ENCODE data around the gene MASP1.

DNA sequence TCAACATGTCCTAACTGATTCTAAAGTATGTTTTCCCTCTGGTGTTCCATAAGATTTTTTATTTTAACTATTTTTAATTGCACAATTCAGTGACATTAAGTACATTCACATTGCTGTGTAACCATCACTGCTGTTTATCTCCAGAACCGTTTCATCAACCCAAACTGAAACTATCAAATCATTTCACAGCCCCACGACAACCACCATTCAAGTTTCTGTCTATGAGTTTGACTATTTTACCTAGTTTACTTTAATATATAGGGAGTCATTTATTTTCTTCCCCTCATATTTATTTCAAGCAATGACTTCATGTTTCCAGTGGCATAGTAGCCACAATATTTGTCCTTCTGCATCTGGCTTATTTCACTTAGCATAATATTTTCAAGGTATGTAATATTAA lies 85.9 kb downstream of the MASP1 start:
- TF ChIP-seq, protein P1, sequence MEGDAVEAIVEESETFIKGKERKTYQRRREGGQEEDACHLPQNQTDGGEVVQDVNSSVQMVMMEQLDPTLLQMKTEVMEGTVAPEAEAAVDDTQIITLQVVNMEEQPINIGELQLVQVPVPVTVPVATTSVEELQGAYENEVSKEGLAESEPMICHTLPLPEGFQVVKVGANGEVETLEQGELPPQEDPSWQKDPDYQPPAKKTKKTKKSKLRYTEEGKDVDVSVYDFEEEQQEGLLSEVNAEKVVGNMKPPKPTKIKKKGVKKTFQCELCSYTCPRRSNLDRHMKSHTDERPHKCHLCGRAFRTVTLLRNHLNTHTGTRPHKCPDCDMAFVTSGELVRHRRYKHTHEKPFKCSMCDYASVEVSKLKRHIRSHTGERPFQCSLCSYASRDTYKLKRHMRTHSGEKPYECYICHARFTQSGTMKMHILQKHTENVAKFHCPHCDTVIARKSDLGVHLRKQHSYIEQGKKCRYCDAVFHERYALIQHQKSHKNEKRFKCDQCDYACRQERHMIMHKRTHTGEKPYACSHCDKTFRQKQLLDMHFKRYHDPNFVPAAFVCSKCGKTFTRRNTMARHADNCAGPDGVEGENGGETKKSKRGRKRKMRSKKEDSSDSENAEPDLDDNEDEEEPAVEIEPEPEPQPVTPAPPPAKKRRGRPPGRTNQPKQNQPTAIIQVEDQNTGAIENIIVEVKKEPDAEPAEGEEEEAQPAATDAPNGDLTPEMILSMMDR (IDR thresholded peaks at IDR 0.05) = no peak
- TF ChIP-seq, protein P2, sequence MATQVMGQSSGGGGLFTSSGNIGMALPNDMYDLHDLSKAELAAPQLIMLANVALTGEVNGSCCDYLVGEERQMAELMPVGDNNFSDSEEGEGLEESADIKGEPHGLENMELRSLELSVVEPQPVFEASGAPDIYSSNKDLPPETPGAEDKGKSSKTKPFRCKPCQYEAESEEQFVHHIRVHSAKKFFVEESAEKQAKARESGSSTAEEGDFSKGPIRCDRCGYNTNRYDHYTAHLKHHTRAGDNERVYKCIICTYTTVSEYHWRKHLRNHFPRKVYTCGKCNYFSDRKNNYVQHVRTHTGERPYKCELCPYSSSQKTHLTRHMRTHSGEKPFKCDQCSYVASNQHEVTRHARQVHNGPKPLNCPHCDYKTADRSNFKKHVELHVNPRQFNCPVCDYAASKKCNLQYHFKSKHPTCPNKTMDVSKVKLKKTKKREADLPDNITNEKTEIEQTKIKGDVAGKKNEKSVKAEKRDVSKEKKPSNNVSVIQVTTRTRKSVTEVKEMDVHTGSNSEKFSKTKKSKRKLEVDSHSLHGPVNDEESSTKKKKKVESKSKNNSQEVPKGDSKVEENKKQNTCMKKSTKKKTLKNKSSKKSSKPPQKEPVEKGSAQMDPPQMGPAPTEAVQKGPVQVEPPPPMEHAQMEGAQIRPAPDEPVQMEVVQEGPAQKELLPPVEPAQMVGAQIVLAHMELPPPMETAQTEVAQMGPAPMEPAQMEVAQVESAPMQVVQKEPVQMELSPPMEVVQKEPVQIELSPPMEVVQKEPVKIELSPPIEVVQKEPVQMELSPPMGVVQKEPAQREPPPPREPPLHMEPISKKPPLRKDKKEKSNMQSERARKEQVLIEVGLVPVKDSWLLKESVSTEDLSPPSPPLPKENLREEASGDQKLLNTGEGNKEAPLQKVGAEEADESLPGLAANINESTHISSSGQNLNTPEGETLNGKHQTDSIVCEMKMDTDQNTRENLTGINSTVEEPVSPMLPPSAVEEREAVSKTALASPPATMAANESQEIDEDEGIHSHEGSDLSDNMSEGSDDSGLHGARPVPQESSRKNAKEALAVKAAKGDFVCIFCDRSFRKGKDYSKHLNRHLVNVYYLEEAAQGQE (IDR thresholded peaks at IDR 0.05; ENCODE audit: insufficient read depth in 1 of 2, low read depth in 2 of 2, low read length in 1 of 2) = no peak
- TF ChIP-seq POLR2AphosphoS5 (IDR thresholded peaks at IDR 0.05; ENCODE audit: low read depth, low read length) (no peak), SIN3A (IDR thresholded peaks at IDR 0.05; ENCODE audit: borderline replicate concordance, insufficient read depth, low read depth, low read length) (no peak)
